GM12874 (cell line): ENCODE measurements around the gene LEMD1.

Experiments used
- TF ChIP-seq, protein P1 (sequence below): IDR thresholded peaks from 2 replicates; pipeline ENCODE4 v1.5.1; 2011; ENCODE audit warnings: low read depth, mild to moderate bottlenecking, control low read depth, low read length, moderate library complexity; ENCODE audit not compliant: insufficient read depth

The LEMD1 gene

DNA sequence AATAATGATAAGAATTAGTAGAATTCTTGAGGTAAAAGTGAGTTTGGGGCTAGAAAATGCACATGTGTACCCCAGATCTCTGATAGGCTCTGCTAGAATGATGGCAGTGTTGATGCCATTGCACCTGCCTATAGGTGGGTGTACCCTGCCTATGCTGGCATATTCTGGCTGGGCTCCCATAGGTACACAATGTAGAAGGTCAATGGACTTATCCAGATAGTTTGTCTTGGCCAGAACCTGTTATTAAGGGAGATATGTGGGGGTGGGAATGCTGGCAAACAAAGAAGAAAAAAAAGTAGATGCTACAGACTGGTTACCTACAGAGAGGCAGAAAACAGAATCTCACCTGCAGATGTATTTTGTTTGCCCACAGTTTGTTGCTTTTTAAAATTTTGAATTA is 51.1 kb downstream of the LEMD1 start:
- TF ChIP-seq, protein P1, sequence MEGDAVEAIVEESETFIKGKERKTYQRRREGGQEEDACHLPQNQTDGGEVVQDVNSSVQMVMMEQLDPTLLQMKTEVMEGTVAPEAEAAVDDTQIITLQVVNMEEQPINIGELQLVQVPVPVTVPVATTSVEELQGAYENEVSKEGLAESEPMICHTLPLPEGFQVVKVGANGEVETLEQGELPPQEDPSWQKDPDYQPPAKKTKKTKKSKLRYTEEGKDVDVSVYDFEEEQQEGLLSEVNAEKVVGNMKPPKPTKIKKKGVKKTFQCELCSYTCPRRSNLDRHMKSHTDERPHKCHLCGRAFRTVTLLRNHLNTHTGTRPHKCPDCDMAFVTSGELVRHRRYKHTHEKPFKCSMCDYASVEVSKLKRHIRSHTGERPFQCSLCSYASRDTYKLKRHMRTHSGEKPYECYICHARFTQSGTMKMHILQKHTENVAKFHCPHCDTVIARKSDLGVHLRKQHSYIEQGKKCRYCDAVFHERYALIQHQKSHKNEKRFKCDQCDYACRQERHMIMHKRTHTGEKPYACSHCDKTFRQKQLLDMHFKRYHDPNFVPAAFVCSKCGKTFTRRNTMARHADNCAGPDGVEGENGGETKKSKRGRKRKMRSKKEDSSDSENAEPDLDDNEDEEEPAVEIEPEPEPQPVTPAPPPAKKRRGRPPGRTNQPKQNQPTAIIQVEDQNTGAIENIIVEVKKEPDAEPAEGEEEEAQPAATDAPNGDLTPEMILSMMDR = no peak

DNA sequence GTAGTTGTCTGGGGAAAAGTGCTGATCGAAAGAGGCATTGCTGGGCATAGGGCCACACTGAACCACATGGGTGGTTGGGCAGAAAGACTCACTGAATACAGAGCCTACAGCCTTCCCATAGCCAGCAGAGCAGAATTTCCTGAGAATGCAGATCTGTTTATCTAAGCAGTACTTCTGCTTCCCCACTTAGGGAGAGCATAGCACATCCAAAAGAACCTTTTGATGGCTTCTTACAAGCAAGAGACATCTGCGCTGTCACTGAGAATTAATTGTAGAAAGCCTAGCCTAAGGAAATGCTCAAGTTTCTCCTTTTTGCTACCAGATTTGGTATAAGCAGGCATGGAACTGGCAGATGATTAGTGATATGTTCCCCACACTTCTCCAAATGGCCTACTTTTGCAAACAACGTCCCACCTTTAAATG is 52.1 kb downstream of the LEMD1 start:
- TF ChIP-seq, protein P1 = no peak

DNA sequence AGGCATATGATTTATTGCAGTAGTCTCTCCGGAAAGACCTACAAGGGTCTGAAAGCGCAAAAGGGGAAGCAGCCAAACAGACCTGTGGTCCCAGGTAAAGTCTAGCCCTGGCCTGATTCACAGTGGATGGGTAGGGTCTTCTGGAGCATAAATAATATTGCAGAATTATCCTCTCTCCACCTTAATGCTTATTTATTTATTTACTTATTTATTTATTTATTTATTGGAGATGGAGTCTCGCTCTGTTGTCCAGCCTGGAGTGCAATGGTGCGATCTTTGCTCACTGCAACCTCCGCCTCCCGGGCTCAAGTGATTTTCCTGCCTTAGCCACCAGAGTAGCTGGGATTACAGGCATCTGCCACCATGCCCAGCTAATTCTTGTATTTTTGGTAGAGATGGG is 53.4 kb downstream of the LEMD1 start:
- TF ChIP-seq, protein P1 = no peak

DNA sequence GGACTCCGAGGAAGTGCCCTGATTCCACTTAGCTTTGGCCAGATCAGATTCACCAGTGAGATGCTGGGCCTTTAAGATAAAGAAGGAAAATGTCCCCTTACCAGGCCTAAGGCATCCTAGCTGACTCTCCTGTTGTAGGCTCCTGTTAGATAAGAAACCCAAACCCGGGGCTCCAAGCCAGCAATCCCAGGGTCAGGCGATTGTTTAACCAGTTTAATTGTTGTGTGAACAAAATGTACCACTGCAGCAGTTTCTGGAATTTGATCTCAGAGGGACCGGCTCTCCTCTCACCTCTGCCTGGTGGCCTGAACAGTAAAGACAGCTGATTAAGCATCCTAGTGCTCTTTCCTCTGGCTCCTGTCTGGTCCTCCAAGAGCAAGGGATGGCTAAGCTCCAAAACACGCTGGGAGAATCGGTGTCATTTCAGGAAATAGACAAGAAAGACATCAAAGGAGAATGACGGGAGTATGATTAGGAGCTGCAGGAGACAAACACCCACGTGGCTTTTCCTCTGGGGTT is 55.9 kb downstream of the LEMD1 start:
- TF ChIP-seq, protein P1 = no peak

DNA sequence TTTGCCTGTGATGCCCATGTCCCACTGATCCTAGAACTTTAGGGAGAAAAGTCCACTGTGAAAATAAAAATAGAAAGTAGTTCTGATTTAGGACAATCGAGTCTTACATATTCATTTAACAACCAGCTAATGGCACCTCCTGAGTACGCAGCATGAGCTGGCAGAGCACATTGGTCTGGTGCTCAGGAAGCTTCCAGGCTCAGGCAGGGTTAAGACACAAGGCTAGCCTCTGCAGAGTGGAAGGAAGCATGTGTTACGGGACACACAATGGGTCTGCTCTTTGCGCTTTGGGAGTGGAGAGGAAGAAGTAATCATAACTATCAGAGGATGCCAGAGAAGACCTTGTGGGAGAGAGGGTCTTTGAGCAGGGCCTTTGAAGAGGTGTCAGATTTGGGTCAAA is 61.0 kb downstream of the LEMD1 start:
- TF ChIP-seq, protein P1 = no peak

DNA sequence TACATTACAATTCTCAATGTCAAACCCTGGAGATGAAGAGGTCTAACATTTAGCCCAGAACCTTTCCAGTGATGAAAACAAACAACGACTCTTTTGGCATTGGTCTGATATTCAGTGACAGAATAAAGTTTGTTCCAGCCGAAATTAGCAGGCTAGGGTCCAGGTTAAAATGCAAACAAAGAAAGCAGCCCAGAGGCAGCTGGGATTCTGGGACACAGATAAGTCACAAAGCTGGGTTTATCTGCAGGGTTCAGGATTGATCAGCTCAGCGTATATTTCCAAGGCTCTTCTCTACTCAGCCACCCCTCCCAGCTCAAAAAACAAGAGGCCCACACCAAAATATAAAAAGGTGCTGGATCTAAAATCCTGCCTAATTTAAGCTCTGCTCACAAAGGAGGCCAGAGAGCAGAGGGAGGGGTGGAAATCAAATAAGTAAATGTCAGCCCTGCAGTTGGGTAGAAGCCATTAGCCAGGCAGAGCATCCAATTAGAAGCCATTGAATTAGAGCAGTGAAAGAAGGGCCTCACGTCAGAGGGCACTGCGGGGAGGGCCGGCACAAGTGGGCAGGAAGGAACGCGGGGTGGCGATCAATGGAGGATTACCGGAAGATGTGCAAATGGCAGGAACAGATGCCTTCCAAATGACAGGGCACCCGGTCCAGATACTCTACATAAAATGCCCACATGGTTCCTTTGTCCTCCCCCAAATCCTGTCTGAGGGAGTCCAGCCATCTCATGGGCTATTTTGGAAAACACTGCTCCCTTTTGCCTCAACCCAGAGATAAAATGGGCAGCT is 61.9 kb downstream of the LEMD1 start:
- TF ChIP-seq, protein P1 = no peak

DNA sequence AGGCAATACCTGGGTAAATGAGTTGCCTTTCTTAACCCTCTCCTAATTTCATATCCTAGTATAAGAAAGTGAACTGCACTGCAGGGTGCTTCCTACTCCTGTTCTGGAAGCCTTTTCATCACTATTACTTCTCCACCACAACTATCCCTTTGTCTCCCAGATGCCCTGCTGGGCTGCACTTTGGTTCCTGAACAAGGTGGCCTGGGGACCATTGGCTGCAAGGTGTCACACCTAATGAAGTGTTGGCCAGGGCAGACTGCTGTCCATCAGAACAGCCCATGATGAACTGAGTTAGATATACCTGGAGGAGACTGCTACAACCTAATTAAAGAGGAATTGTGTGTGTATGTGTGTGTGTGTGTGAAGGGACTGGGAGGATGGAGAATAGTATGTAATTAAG is 63.3 kb downstream of the LEMD1 start:
- TF ChIP-seq, protein P1 = no peak
